Stimulated activated CD4-positive, alpha-beta T cell treated with anti-CD3 and anti-CD28 coated beads, Interleukin-12 subunit alpha, Interleukin-12 subunit beta, amount 100 ng/mL, for 48 hours (primary cell): ENCODE data around the gene FAM181A.

Source experiments
- DNase-seq, 3 donors: peaks; one replicate each; pipeline ENCODE4 v3.0.0-alpha.2; 2020; ENCODE audit warnings: low read depth in 2 of 3, low spot score in 1 of 3

FAM181A gene

DNA sequence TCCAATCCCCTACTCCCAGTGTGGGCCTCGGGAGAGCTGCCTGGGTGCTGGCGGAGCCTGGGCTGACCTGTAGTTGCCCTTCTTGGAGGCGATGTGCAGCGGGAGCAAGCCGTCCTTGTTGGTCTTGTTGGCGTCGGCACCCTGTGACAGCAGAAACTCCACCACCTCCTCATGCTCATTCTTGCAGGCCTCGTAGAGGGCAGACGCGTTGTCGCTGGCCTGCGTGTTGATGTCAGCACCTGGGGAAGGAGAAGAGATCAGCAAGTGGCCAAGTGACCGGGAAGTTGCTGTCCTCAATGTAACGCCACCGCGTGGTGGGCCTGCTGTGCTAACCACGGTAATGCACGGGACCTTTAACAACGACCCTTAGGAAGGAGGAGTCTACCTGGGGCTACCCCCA is 20.1 kb downstream of the FAM181A start:
- no peak for DNase-seq

DNA sequence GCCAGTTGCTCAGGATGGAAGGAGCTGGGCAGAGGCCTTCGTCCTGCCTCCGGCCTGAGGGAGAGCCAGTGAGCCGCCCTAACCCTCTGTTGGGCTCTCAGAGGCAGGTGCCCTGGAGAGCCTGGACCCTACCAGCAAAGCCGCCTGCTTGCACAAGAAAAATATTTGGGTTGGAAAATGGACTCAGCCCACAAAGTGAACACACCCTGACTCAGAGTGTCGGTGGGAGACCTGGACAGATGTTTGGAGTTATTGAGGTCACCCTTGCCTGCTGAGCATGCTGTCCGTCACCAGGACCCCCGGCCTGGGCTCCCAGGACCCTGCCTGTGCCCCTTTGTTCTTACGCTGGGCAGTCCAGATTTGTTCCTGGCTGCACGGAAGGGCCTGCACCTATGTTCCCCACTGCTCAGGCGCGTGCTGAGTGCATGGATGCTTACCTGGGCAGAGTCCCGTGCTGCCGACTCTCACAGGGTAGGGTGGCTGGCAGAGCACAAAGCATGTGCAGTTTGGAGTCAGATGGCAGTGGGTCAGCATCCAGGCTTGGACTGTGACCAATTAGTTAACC is 22.4 kb downstream of the FAM181A start:
- DNase-seq = no peak

DNA sequence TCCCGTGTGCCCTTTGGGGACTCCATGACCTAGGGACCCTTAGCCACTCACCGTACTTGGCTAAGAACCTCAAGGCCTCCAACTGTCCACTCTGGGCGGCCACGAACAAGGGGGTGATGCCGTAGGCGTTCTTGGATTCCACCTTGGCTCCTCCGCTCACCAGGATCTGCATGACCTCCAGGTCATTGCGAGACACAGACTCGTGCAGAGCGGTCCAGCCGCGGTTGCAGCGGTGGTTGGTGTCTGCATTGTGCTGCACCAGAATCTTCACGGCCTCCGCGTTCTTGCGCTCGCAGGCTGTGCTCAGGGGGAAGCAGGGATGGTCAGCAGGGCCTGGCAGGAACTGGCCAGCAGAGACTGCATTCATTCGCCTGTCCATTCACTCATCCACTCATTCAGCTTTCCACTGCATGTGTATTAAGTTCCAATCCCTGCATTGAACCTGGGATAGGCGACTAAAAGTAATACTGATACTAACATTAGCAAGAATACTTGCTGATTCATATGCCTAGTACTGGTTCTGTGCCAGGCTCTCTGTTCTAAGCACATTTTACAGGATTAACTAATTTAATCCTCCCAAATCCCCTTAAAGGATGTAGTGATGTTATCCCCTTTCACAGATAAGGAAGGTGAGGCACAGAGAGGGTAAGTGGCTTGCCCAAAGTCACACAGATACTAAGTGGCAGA is 23.9 kb downstream of the FAM181A start:
- DNase-seq = no peak

DNA sequence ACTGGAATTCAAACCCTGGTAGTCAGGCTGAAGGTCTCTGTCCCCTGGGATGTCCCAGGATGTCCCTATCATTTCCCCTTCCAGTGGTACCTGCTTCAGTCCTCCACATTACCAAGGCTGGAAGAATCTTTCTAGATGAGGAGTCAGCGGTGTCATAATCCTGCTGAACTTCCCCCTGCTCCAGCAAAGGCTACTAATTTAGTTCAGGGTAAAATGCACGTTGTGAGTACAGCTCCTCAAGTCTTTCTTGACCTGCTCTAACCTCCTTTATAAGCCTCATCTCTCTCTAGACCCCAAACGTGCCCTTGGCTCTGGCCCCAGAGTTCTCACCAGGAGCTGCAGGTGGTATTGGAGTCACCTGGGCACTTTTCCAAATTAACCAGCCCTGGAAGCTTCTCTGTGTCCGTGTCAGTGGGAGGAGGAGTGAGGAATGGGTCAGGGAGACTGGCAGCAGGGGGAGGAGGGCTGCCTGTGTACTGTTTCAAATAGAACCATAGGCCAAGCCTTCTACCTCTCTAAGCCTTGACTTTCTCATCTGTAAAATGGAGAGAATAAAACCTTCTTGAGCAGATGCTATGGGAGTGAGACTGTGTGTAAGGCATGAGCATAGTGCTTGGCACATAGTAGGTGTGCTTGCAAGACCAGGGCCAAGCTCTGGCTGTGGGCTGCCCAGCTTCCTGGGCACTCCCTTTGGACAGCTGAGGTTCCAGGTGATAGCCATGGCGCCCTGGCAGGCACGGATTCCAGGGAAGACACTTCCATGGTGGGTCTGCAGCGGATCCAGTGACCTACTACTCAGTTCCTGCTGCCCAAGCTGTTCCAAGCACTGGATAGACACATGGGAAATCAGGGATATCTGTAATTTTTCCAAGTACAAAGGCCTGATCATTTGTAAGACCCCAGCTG is 24.7 kb downstream of the FAM181A start:
- no peak for DNase-seq

DNA sequence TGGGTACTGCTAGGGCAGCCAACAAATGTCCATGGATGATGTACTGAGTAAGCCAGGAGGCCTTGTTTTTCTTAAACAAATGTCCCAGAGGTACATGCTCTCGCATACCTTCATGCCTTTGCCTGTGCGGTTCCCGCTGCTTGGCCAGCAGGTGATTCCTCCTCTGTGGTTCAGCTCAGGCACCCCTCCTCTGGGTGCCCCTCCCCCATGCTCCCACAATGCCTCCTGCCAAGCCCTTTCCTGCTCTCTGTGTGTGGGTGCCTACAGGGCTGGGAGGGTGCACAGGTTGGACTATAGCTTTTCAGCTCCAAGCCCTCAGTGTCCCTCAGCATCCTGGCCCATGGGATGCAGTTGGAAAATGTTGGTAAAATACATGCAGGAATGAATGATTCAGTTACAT is 25.7 kb downstream of the FAM181A start:
- no peak for DNase-seq

DNA sequence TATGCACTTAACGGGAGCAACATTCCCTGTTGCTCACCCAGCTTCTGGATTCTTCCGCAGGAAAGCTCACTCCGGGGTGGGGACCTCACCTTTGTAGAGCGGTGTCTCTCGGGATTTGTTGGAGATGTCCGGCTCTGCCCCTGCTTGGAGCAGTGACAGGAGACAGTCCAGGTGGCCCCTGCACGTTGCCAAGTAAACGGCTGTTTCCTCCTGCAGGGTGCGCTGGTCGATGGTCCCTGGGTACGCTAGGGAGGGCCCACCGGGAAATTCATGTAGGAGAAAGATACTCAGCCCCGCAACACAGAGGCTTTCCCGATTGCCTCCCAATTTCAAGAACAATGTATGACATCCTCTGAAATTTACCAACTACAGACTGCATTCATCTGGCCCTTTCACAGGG is 26.1 kb downstream of the FAM181A start:
- DNase-seq = no peak

DNA sequence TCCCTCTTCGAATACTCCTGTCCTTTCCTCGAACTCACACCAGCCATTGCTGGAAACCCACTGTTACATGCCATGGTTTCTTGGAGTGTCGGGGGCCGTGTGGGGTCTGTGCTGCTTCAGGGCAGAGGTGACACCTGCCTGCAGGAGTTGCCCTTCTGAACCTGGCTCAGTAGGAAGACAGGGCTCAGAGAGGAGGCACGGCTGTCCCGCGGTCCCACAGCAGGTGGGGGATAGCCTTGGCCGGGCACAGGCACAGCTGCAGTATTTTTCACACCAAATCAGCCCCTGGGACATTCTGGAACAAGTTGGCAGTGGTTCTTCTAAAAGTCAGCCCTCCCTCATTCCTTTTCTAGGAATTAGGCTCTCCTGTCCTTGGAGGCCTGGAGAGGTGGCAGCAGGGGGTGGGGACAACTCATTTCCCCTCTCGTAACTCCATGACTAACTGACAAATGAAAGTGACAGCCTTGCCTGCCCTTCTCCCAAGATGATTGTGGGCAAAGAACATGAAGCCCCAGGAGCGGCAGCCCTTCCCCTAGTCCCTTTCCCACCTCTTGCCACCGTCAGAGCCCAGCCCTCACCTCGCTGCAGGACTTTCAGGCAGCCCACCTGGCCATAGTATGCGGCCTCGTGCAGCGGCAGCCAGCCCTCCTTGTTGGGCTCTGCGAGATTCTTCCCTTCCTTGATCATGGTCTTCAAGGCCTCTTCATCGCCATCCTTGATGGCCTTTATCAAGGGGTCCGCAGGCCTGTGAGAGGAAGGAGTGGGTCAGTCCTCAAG is 26.8 kb downstream of the FAM181A start:
- no peak for DNase-seq

DNA sequence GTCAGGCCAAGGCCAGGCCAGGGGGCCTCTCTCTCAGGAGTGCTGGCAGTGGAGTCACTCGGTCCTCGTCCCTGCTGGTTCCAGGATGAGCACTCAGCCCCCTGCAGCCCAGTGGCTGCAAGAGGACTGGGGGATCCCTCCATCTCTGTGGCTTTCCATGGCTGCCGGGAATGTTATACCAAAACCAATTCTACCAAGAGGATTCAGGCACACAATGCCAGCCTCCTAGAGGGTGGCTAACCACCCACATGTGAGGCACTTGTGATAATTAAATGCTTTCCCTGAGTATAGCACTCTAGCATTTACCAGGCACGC is 27.3 kb downstream of the FAM181A start:
- no peak for DNase-seq

DNA sequence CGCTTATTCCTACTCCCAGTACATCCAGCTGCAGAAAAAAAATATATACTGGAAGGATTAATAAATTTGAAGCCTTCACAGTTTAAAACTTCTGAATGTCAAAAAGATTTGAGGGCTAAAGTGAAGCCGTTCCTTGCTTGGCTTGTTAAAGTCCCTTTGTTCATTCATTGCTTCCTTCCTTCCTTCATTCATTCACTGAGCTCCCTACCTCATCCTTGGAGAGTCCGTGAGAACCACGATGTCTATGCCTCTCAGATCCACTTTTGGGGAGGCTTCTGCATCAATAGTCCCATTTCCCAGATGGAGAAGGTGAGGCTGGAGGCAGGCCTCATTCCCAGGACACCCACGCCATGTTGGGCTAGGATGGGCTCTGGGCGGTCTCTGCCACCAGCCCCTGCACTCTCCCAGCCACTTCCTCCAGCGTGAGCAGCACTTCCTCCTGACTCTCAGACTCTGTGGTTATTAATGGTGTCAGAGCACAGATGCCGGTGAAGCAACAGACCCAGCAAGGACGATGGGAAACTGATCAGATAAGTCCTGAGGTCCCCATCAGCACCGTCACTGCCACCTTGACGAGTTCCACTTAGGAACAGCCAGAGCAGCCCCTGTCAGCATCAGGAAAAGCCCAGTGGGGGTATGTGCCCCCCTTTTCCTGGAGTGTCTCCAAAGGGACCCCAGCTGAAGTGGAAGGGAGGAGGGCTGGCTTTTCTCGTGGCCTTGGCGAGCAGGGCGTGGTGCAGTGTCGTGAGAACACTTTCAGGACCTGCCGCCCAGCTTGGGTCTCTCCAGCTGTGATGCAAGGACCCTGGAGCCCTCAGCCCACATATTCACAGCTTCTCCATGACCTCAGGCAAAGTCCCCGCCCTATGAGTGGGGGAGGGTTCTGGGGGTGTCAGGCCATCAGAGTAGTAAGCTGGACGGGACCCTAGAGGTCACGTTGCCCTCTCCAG is 28.0 kb downstream of the FAM181A start:
- no peak for DNase-seq

DNA sequence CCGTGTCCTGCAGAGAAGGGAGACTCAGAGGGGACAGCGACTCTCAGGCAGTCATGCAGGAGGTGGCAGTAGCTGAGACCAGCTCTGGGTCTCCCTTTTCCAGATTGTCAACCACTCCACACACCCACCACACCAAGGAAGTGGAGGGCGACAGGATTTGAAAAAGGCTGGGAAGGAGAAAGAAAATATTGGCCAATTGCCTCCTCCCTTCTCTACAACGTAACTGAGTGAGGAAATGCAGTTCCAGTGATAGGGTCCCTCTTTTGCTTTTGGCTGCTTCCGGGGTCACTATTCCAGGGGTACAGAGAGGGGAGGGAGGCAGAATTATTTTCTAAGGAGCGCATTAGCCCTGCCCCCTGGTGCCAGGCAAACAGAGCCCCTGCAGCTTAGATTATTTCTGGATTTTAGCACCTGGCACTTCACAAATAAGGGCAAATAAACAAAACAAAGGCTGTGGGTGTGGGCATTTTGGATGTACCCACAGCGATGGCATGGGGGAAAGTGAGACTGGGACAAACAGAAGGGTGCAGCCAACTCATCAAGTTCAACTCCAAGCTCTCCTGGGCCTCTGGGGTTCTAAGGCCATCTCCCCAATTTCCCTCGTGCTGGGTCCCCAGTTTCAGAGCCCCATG is 28.8 kb downstream of the FAM181A start:
- no peak for DNase-seq

DNA sequence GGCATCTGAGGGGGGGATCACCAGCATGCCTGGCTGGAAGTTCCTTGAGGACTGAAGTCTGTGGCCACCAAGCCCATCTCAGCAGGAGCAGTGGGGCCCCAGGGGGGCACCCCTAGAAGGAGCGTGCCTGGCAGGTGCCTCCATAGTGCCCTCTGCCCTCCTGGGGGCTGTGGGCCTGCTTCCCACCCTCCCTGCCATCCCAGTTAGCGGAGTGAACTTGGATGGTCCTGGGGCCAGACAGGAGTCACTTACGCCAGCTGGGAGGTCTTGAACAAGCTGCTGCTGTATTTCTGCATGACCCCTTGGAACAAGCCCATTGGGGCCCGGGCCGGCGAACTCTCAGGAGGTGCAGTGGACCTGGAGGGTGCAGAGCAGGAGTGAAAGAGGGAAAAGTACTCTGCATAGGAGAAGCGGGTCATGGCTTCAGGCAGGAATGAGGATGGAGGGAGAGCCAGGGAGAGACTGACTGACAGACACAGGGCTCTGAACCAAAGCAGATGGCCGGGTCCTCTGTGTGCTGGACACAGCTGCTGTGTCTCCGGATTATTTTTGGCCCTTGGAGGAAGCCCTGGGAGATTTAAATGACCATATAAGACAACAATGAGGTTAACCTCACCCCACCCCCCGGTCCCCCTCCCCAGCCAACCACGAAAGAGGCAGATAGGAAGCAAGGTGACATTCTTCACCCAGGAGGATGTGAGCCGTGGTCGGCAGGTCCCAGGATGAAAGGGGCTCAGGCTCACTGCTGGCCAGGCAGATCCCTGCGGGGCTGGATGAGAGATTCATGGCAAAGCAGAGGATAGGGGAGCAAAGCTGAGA is 29.6 kb downstream of the FAM181A start:
- no peak for DNase-seq

DNA sequence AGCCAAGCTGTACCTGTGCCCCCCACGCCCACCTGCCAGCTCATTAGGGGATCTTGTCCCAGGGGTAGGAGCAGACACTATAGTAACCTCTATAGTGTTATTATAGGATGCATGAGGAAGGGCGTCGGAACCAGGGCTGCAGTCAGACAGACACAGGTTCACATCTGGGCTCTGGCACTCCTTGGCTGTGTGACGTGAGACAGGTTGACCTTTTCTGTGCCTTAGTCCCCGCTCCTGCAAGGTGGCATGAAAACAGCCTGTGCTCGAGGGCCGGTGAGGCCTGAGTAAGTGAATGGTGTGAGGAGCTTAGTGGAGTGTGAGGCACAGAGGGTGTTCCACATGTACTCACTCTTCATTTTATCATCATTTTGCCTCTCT is 30.2 kb downstream of the FAM181A start:
- DNase-seq = no peak

DNA sequence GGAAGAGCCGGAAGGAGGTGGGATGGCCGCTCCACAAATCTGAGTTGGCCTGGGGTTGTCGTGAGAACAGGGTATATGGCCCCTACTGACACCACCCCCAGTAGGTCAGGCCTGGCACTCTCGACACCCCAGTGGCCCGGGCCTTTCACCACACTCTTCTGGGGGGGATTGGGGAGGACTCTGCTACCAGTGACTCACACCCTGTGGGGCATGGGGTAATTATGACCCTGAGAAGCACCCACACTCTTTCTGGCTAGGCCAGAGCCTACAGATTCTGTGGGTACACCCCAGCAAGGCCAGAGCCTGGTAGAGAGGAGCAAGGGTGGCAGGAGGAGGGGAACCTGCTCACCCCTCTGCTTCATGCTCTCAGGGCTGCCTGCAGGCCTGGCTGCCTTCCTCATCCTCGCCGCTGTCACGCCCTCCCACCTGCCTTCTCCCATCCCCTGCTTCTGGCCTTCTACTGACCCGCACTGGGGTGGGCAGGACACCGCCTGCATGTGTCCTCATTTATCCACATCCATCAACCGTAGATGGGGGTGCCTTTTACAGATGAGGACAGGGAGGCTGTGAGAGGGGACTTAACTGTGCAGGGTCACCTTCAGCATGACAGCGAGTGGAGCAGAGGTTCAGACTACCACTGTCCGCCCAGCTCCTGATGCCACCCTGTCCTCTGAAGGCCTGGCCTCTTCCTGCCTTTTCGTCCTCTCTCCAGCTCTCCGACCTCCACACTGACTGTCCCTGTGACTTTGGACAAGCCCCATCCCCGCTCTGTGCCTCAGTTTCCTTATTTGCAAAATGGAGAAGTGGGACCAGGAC is 30.8 kb downstream of the FAM181A start:
- no peak for DNase-seq

DNA sequence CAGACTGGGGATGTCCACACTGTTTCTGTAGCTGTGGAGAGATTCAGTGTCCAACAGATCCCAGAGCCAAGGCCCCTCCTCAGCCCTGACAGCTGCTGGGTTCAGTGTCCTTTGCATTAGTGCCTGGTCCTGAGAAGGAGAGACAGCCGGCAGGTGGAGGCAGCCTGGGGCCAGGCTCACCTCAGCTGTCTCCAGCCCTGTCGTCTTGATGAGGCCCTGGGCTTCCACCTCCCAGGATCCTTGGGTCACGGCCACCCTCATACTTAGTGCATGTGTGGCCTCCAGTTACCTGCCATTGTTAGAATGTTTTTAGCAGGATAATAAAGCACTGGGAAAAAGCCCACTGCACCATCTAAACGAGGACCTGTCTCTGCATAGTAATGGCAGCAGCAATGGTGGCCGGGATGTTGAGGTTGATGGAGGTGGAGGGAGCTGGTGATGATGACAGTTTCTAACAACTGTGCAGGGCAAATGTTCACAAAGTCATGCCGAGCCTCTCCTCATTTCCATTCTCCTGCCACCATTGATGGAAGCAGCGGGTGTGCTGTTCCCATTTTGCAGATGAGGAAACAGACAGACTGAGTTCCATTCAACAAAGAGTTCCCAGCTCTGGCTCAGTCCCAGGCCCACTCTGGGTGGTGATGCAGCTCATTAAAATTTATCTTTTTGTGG is 31.6 kb downstream of the FAM181A start:
- DNase-seq = no peak

DNA sequence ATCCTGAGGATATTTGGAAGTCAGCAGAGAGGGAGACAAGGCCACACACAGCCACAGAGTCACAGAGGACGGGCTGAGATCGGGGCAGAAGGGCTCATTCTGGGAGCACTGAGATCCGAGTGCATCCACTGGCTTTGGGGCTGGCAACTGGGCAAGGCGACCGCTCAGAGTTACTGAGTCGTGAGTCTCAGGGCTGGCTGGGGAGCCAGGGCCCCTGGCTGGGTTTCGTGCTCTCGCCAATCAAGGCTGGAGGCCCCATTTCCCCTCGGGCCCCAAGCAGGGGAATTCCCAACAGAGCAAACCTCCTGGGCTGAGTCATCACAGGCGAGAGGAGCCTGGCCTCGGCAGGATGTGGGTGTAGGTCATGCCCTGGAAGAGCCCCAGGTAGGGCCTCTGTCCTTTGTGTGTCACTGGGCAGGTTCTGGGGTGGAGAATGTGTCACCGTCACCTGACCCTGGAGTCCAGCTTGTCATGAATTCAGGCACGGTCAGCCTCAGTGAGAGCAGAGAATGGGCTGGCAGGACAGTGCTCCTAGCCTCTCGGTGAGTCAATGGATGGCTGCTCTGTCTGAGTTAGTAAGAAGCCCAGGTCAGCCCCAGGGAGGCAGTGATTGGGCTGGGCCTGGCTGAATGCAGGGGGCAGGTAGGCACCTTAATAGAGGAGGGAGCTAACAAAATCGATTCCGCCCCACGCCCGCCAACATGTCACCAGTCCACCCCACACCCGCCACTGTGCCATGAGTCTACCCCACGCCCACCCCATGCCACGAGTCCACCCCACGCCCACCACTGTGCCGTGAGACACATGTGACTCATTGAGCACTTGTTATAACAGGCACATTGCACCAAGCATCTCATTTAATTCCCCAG is 32.3 kb downstream of the FAM181A start:
- DNase-seq = peak; percentile 92 to 93 (median 93)

DNA sequence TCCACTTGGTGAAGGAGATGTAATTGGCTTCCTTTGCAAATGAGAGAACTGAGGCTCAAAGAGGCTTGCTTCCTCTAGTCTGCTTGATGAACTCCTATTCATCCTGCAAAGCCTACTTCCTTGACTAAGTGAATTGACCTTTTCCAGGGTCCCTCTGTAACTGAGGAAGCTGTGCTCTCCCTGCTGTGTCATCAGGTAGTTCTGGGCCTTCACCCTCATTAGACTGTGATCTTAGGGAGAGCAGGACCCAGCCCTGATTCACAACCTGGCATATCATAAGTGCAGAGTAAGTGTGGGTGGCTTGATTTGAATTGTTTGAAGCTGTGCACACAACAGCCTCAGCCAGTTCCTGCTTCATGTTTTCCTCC is 32.9 kb downstream of the FAM181A start:
- no peak for DNase-seq
